GM18508 (cell line): ENCODE results near the gene ANKRD1.

Source experiments
- ATAC-seq: cut with Tn5 transposase; IDR thresholded peaks from one replicate; pipeline ENCODE4 v1.9.1; 2021; ENCODE audit warnings: moderate number of reproducible peaks; ENCODE audit not compliant: insufficient read depth, unreplicated experiment

The ANKRD1 gene

GRCh38 chr10:90866050-90866598 lies 54.8 kb downstream of the ANKRD1 start:
- ATAC-seq: no peak

DNA sequence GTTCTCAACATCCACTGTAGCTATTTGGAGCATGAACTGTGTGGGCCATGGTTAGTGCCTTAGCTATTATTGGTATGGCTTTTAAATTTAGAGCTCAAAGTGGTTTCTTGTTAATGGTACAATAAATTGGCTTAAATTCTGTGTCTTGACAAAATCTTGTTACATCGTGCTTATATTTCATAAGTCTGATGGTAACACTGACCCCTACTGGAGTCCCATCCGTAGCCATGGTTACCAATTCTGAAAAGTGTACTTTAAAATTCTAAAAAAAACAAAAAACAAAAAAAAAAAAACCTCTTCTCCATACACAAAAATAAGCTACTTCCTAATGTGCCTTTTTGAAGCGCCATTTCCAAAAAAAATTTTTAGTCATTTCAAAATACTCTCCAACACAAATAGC lies 55.5 kb downstream of the ANKRD1 start:
- ATAC-seq: no peak

GRCh38 chr10:90862908-90863514 lies 57.9 kb downstream of the ANKRD1 start:
- no peak for ATAC-seq
